RKO (cell line): ENCODE data around the gene LIN7B.

Experiments
- DNase-seq: peaks from one replicate; pipeline ENCODE4 v3.0.0-alpha.2; 2016; ENCODE audit warnings: low spot score

Gene LIN7B

DNA sequence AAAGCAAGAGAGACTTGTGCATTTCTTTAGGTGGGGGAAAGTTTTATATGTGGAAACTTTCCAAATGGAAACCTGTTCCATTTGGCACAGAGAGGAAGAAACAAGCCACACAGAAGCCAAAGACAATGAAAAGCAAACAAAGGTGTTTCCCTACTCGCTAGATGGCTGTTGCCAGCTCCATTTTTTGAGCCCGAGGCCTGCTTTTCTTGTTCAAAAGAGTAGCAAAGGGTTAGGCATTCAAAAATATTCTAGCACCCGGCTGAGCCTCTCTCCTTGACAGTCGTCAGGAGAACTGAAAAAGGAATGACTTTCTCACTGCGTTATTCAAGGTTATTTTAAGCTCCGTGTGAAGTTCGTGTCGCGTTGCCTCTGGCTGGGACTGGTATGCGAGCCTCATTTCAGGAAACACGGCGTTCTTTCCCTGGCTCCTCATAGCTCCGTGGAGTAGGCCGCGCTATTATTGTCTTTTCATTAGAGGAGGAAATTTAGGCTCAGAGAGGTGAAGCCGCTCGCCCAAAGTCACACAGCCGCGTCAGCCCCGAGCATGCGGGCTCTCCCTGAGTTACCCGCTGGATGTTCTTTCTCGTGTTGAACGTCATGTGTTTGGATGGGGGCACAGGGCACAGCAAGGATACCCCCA lies 51.1 kb downstream of the LIN7B start:
- DNase-seq, result no peak

DNA sequence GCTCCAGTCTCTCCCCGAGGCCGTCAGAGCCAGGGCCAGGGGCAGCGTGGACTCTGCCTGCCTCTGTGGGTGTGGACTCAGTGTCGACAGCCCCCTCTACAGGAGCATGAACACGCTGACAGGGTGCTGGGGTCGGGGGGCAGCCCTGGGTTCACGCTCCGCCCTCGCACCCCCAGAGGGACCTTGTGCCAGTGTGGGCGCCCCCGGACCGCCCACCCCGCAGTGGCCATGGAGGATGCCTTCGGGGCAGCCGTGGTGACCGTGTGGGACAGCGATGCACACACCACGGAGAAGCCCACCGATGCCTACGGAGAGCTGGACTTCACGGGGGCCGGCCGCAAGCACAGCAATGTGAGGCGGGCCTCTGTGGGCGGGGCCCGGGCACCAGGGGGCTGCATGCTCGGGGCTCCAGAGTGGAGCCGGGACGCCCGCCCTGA lies 51.7 kb downstream of the LIN7B start:
- DNase-seq, result no peak

DNA sequence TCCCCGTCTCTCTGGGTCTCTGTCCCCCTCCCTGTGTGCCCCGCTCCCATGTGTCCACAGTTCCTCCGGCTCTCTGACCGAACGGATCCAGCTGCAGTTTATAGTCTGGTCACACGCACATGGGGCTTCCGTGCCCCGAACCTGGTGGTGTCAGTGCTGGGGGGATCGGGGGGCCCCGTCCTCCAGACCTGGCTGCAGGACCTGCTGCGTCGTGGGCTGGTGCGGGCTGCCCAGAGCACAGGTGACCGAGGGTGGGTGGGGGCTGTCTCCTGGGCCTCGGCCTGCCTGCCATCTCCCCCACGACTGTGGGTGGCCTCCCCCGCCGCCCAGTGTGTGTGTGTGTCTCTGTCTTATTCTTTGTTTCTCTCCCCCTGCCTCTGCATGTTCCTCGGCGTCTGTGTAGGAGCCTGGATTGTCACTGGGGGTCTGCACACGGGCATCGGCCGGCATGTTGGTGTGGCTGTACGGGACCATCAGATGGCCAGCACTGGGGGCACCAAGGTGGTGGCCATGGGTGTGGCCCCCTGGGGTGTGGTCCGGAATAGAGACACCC lies 53.8 kb downstream of the LIN7B start:
- DNase-seq, result no peak
